Stimulated activated CD4-positive, alpha-beta T cell treated with anti-CD3 and anti-CD28 coated beads, Interleukin-1b, Interleukin-23, amount 100 ng/mL, for 24 hours (primary cell): ENCODE measurements around the gene PXMP4.

Experiments used
- DNase-seq, 4 experiments: peaks; one replicate each; pipeline ENCODE4 v3.0.0-alpha.2; 2020; ENCODE audit warnings: low read depth in 4 of 4, low spot score in 1 of 4

PXMP4 gene

GRCh38 chr20:33732166-33732970 lies 12.3 kb upstream of the PXMP4 start:
- DNase-seq: peak; percentile 37 to 75 (median 64)

- peak; percentile 56 to 84 (median 81) for DNase-seq
These were observed 11.6 kb upstream of the PXMP4 start, which contains the start of gene ZNF341 for GRCh38 chr20:33731693-33732165. TSS of gene ZNF341 (plus strand) at chr20:33731996. CDS start at chr20:33732022, 26 bp downstream.

- DNase-seq: no peak
These were observed 11.0 kb upstream of the PXMP4 start for GRCh38 chr20:33730946-33731692.

- no peak for DNase-seq
These were observed 9.0 kb upstream of the PXMP4 start for GRCh38 chr20:33729101-33729500.

- no peak for DNase-seq
These were observed 8.4 kb upstream of the PXMP4 start for GRCh38 chr20:33728463-33728862.

- DNase-seq: no peak
These were observed 7.7 kb upstream of the PXMP4 start for GRCh38 chr20:33727806-33728205.

- DNase-seq: no peak
These were observed 7.0 kb upstream of the PXMP4 start for GRCh38 chr20:33727115-33727479.

- no peak for DNase-seq
These were observed 5.6 kb upstream of the PXMP4 start for GRCh38 chr20:33725607-33726264.

- no peak for DNase-seq
These were observed 4.5 kb upstream of the PXMP4 start for GRCh38 chr20:33724439-33725094.

- DNase-seq: no peak
These were observed 1.5 kb upstream of the PXMP4 start for GRCh38 chr20:33721391-33722140.

- no peak for DNase-seq
These were observed 677 bp downstream of the PXMP4 start for GRCh38 chr20:33719277-33719988.

GRCh38 chr20:33716498-33716897 lies 3.6 kb downstream of the PXMP4 start:
- DNase-seq: no peak

GRCh38 chr20:33713865-33714367 lies 6.2 kb downstream of the PXMP4 start:
- no peak for DNase-seq

- no peak for DNase-seq
These were observed 8.7 kb downstream of the PXMP4 start for GRCh38 chr20:33711446-33711738.

GRCh38 chr20:33710681-33711445 lies 9.2 kb downstream of the PXMP4 start:
- no peak for DNase-seq

- no peak for DNase-seq
These were observed 10.1 kb downstream of the PXMP4 start for GRCh38 chr20:33709905-33710541.

- DNase-seq: no peak
These were observed 10.7 kb downstream of the PXMP4 start for GRCh38 chr20:33709398-33709797.

- DNase-seq: no peak
These were observed 12.4 kb downstream of the PXMP4 start for GRCh38 chr20:33707668-33708067.
